H9 (cell line): ENCODE data around the gene DCC. TPM values are rescaled to one million over a fixed set of nuclear protein-coding genes. Genes with fewer than 3 reads are reported as not detected.

Experiments used
- DNase-seq: peaks from one replicate; pipeline ENCODE4 v3.0.0-alpha.2; 2017
- H2AFZ ChIP-seq: one replicate; pipeline ENCODE4 v1.6.1; 2013; ENCODE audit warnings: mild to moderate bottlenecking, low read length, control low read depth, moderate library complexity
- H2AK5ac ChIP-seq: 2 replicates; pipeline ENCODE4 v1.6.1; 2013; ENCODE audit warnings: low read length, control low read depth, mixed read lengths; ENCODE audit not compliant: insufficient read length
- H2BK120ac ChIP-seq: one replicate; pipeline ENCODE4 v1.6.1; 2013; ENCODE audit warnings: low read depth, mild to moderate bottlenecking, low read length, control low read depth, inconsistent platforms; ENCODE audit not compliant: poor library complexity, severe bottlenecking
- H2BK12ac ChIP-seq: 2 replicates; pipeline ENCODE4 v1.6.1; 2013; ENCODE audit warnings: low read length, control low read depth, mixed read lengths, low read depth; ENCODE audit not compliant: insufficient read length
- H2BK15ac ChIP-seq: 2 replicates; pipeline ENCODE4 v1.6.1; 2013; ENCODE audit warnings: low read depth, low read length, control low read depth
- H2BK20ac ChIP-seq: one replicate; pipeline ENCODE4 v1.6.1; 2013; ENCODE audit warnings: low read depth, mild to moderate bottlenecking, low read length, control low read depth, inconsistent platforms; ENCODE audit not compliant: poor library complexity, severe bottlenecking
- H2BK5ac ChIP-seq: 2 replicates; pipeline ENCODE4 v1.6.1; 2013; ENCODE audit warnings: low read length, control low read depth, mixed read lengths; ENCODE audit not compliant: insufficient read length
- H3K14ac ChIP-seq: 2 replicates; pipeline ENCODE4 v1.6.1; 2013; ENCODE audit warnings: low read length, control low read depth; ENCODE audit not compliant: insufficient read depth
- H3K18ac ChIP-seq: 2 replicates; pipeline ENCODE4 v1.6.1; 2013; ENCODE audit warnings: low read depth, mild to moderate bottlenecking, mixed read lengths, low read length, control low read depth; ENCODE audit not compliant: insufficient read length
- H3K23ac ChIP-seq: 2 replicates; pipeline ENCODE4 v1.6.1; 2013; ENCODE audit warnings: low read length, control low read depth, mixed read lengths, low read depth; ENCODE audit not compliant: insufficient read length
- H3K23me2 ChIP-seq: 2 replicates; pipeline ENCODE4 v1.6.1; 2013; ENCODE audit warnings: low read depth, mild to moderate bottlenecking, mixed read lengths, low read length, control low read depth; ENCODE audit not compliant: insufficient read length, poor library complexity, severe bottlenecking
- H3K27ac ChIP-seq: 2 replicates; pipeline ENCODE4 v1.5.1; 2013; ENCODE audit warnings: low read length, control low read depth, mixed read lengths, low read depth; ENCODE audit not compliant: insufficient read length
- H3K27me3 ChIP-seq: 2 replicates; pipeline ENCODE4 v1.6.1; 2013; ENCODE audit warnings: low read length, control low read depth, inconsistent platforms; ENCODE audit not compliant: insufficient read depth
- H3K4ac ChIP-seq: 2 replicates; pipeline ENCODE4 v1.6.1; 2013; ENCODE audit warnings: low read depth, mild to moderate bottlenecking, control low read depth, inconsistent platforms, low read length, moderate library complexity
- H3K4me1 ChIP-seq: 2 replicates; pipeline ENCODE4 v1.6.1; 2013; ENCODE audit warnings: low read length, control low read depth, inconsistent platforms; ENCODE audit not compliant: insufficient read depth
- H3K4me2 ChIP-seq: 2 replicates; pipeline ENCODE4 v1.6.1; 2013; ENCODE audit warnings: low read length, control low read depth, mixed read lengths; ENCODE audit not compliant: insufficient read length, insufficient read depth
- H3K56ac ChIP-seq: 2 replicates; pipeline ENCODE4 v1.6.1; 2013; ENCODE audit warnings: low read depth, mild to moderate bottlenecking, mixed read lengths, low read length, control low read depth; ENCODE audit not compliant: insufficient read length
- H3K79me1 ChIP-seq: 2 replicates; pipeline ENCODE4 v1.6.1; 2013; ENCODE audit warnings: low read depth, mild to moderate bottlenecking, moderate library complexity, low read length, control low read depth, inconsistent platforms; ENCODE audit not compliant: insufficient read depth, poor library complexity, severe bottlenecking
- H3K79me2 ChIP-seq: 2 replicates; pipeline ENCODE4 v1.6.1; 2013; ENCODE audit warnings: low read length, control low read depth, inconsistent platforms; ENCODE audit not compliant: insufficient read depth
- H3K9ac ChIP-seq: 2 replicates; pipeline ENCODE4 v1.6.1; 2013; ENCODE audit warnings: low read length, control low read depth, mixed read lengths; ENCODE audit not compliant: insufficient read length; ENCODE audit errors: extremely low read depth
- H3K9me3 ChIP-seq: one replicate; pipeline ENCODE4 v1.6.1; 2013; ENCODE audit warnings: low read depth, low read length, inconsistent platforms; ENCODE audit not compliant: control insufficient read depth
- H3T11ph ChIP-seq: one replicate; pipeline ENCODE4 v1.6.1; 2013; ENCODE audit warnings: mild to moderate bottlenecking, low read length, control low read depth, inconsistent platforms
- H4K20me1 ChIP-seq: one replicate; pipeline ENCODE4 v1.6.1; 2013; ENCODE audit not compliant: control insufficient read depth, insufficient read length, insufficient read depth
- H4K5ac ChIP-seq: 2 replicates; pipeline ENCODE4 v1.6.1; 2013; ENCODE audit warnings: low read depth, mild to moderate bottlenecking, mixed read lengths, low read length, control low read depth; ENCODE audit not compliant: insufficient read length
- H4K8ac ChIP-seq: replicated peaks from 2 replicates; pipeline ENCODE4 v1.6.1; 2013; ENCODE audit warnings: low read length, control low read depth, mixed read lengths, low read depth; ENCODE audit not compliant: insufficient read length
- H4K91ac ChIP-seq: 2 replicates; pipeline ENCODE4 v1.6.1; 2013; ENCODE audit warnings: low read depth, mild to moderate bottlenecking, moderate library complexity, mixed read lengths, low read length, control low read depth; ENCODE audit not compliant: insufficient read length
- H3K27ac Mint-ChIP-seq, 3 experiments: 2 replicates in 2 of 3; 3 replicates in 1 of 3; pipeline ENCODE4 v1.8.0; 2020 to 2021; ENCODE audit warnings: mixed read lengths in 3 of 3, mild to moderate bottlenecking in 1 of 3, moderate library complexity in 1 of 3
- H3K27me3 Mint-ChIP-seq: 2 replicates; pipeline ENCODE4 v1.8.0; 2021; ENCODE audit warnings: low read depth, mild to moderate bottlenecking, moderate library complexity, mixed read lengths
- H3K36me3 Mint-ChIP-seq, 3 experiments: 2 replicates in 2 of 3; 3 replicates in 1 of 3; pipeline ENCODE4 v1.8.0; 2020 to 2021; ENCODE audit warnings: low read depth in 3 of 3, mixed read lengths in 3 of 3; ENCODE audit not compliant: insufficient read depth in 1 of 3
- H3K4me1 Mint-ChIP-seq, 2 experiments: 2 replicates each; pipeline ENCODE4 v1.8.0; 2020; ENCODE audit warnings: mixed read lengths in 2 of 2
- H3K4me3 Mint-ChIP-seq, 2 experiments: 2 replicates in 1 of 2; 3 replicates in 1 of 2; pipeline ENCODE4 v1.8.0; 2020 to 2021; ENCODE audit warnings: mild to moderate bottlenecking in 2 of 2, mixed read lengths in 2 of 2, moderate library complexity in 1 of 2
- H3K9me3 Mint-ChIP-seq, 2 experiments: 2 replicates in 1 of 2; 3 replicates in 1 of 2; pipeline ENCODE4 v1.8.0; 2020; ENCODE audit warnings: mild to moderate bottlenecking in 2 of 2, mixed read lengths in 2 of 2, moderate library complexity in 1 of 2
- total RNA-seq: library from RNA; stranded (reverse); gene quantifications from 2 replicates; pipeline ENCODE4 v1.2.1, GENCODE V29; 2021
- TF ChIP-seq, protein P1 (sequence below): fragments of 200-600 bp; sonication (generic); conservative IDR thresholded peaks from 3 replicates; pipeline ENCODE4 v1.8.0; 2021; ENCODE audit warnings: antibody characterized with exemption, mild to moderate bottlenecking

DCC gene
- total RNA-seq, 1 experiment from 2014 or later, result 0.35 TPM

DNA sequence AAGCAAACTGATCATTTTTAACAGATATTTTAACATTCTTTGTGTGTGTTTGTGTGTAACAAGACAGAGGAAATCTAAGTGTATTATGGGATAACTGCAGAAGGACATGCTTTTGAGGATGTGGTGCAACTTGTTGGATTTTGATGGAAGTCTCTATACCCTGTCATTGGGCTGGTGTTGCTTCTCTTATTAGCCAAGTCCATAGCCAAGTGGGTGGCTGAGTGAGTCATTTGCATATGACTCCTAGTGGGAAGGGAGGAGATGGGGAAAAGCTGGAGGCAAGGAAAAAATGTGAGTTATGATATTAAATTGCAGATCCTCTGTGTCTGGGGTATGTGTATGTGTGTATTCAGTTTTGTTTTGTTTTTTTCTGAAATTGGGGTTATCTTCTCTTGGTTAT, 879.9 kb downstream of the DCC start:
- Histone ChIP-seq H4K5ac (no peak overlapping the region), H3K18ac (no peak overlapping the region), H3K9me3 (no peaks in the 10 kb centered on the region), H3K4ac (no peak overlapping the region), H2BK15ac (no peak overlapping the region), H3K23me2 (no peaks in the 10 kb centered on the region), H2AK5ac (no peak overlapping the region), H3K23ac (no peak overlapping the region), H3K27me3 (no peaks in the 10 kb centered on the region), H3K27ac (no peak overlapping the region), H2AFZ (no peak overlapping the region), H3K79me1 (no peaks in the 10 kb centered on the region), H2BK5ac (no peak overlapping the region), H4K20me1 (no peaks in the 10 kb centered on the region), H3K9ac (no peak overlapping the region), H3T11ph (no peak overlapping the region), H3K4me1 (no peaks in the 10 kb centered on the region), H2BK120ac (no peak overlapping the region), H2BK12ac (no peak overlapping the region), H2BK20ac (no peak overlapping the region), H3K79me2 (no peaks in the 10 kb centered on the region), H4K8ac (no peak overlapping the region), H3K56ac (no peak overlapping the region), H3K4me2 (no peak overlapping the region), H4K91ac (no peak overlapping the region), H3K14ac (no peak overlapping the region)
- DNase-seq, result no peak
- TF ChIP-seq, protein P1, sequence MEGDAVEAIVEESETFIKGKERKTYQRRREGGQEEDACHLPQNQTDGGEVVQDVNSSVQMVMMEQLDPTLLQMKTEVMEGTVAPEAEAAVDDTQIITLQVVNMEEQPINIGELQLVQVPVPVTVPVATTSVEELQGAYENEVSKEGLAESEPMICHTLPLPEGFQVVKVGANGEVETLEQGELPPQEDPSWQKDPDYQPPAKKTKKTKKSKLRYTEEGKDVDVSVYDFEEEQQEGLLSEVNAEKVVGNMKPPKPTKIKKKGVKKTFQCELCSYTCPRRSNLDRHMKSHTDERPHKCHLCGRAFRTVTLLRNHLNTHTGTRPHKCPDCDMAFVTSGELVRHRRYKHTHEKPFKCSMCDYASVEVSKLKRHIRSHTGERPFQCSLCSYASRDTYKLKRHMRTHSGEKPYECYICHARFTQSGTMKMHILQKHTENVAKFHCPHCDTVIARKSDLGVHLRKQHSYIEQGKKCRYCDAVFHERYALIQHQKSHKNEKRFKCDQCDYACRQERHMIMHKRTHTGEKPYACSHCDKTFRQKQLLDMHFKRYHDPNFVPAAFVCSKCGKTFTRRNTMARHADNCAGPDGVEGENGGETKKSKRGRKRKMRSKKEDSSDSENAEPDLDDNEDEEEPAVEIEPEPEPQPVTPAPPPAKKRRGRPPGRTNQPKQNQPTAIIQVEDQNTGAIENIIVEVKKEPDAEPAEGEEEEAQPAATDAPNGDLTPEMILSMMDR, result no peak
- no peaks in the 10 kb centered on the region for H3K36me3 Mint-ChIP-seq
- no peak overlapping the region for H3K4me3 Mint-ChIP-seq
- no peak overlapping the region for H3K27ac Mint-ChIP-seq
- H3K27me3 Mint-ChIP-seq, result no peaks in the 10 kb centered on the region
- H3K4me1 Mint-ChIP-seq, result peaks cover 5 to 8% of the 10 kb centered on the region in 2 experiments; a peak in 3 of 4 replicates
- no peaks in the 10 kb centered on the region for H3K9me3 Mint-ChIP-seq
